HG02840 (cell line): ENCODE results near the gene ATXN7.
A peak's percentile ranks its signal among the peaks of the same experiment; 100 is the strongest.

Source experiments
- ATAC-seq: cut with Tn5 transposase; IDR thresholded peaks from one replicate; pipeline ENCODE4 v1.9.1; 2021; ENCODE audit warnings: mild to moderate bottlenecking, moderate library complexity, moderate number of reproducible peaks; ENCODE audit not compliant: unreplicated experiment, low FRiP score

The ATXN7 gene

DNA sequence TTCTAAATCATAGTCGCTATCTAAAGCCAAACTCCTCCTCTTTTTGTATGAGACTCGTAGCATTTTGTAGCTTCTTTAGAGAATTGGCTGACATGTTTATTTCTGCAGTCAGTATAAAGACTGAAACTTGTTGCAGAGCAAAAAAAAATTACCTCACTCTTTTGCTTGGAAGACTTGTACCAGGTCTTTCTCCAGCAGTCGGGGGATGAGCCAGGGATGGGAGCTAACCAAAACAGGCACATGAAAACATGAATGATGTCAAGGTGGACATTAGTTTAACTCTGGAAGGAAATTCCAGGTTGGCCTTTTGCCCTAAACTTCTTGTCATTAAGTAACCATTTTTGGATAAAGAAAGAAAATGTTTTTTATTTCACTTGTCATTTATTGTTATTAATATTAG is 95.5 kb downstream of the ATXN7 start:
- ATAC-seq: no peak

DNA sequence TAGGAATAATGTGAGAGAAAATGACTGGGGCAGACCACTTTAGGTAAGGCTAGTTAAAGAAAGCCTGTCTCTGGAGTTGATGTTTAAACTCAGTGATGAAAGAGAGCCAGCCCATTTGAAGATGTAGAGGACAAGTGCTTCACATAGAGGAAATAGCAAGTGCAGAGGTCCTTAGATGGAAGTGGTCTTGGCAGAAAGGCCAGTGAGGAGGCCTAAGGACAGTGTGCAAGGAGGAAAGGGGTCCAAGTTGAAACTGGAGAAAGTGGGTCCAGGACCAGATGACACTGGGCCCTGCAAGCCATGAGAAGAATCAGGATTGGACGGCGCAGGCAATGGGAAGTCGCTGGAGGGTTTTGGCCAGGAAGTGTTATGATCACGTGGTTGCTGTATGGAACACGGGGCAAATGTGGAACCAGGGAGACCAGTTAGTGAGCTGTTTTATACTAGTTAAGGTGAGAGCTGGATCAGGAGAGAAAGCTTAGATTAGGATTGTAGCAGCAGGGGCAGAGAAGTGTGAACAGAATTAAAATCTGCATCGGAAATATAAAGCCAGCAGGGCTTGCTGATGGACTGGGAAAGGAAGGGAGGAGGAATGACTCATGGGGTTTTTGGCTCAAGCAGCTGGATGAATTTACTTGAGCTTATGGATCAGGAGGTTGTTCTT is 96.5 kb downstream of the ATXN7 start:
- no peak for ATAC-seq

DNA sequence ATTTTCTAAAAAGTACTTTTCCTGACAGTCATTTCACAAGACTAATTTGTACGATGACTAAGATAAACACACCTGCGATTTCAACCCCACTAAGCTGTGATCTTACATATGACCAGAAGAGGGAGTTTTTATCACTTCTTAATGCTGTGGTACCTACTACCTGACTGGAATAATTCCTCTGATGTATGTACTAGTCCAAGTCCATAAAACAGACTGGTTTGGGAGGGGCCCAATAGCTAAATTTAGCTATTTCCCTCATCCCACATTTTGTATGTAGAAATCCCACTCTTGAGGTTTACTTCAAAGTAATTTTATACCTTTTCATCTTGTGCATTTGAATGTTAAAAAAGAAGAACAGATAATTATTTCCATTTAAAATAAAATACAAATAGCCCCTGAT is 98.2 kb downstream of the ATXN7 start:
- peak; percentile 58 for ATAC-seq

DNA sequence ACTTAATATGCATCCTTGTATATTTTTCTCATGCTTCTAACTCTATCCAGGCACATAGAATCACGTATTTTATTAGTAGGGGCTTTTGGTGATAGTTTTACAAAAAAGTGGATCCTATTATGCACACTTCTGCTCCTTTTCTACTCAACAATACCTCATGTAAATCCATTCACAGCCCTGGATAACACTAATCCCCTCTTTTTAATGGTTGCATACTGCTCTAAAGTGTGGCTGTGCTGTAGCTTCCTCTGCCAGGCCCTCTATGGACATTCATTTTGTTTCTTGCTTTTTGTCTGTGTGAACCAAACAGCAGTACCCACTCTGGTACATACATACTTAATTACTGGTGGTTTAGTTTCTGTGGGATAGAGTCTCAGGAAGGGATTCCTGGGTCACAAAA is 99.8 kb downstream of the ATXN7 start:
- ATAC-seq: no peak

DNA sequence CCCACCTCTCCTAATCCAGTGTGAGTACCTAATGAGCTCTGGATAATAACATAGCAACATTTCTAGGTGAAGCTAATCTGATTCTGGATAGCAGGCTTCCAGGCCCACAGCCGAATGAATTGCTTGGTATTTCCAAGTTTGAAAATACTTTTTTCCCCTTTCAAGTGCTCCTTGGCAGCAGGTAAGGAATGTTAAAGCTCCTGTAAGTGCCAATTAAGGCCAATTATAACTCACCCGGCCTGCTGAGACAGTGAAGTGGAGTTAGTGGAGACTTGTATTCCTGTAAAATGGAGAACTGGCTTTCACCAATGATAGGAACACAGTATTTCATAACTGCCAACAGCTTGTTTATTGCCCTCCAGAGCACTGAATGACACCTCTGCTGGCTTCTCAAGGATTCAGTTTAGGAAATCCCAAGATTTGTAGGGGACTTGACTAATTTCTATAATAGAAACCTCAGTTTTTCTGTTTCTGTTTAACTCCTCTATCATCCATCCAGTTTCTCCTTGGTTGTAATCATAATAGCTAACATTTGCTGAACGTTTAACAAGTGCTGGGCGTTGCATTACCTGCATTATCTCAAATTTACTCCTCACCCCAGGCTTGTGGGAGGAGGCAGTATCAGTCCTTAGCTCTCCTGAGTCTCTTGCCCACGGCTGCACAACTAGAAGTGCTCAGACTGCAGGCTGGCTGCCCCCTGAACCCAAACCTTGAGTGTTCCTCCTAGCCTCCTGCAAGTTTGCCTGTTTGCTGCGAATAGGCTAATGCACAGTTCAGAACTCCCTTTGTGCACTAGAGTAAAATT is 101.2 kb downstream of the ATXN7 start:
- no peak for ATAC-seq

DNA sequence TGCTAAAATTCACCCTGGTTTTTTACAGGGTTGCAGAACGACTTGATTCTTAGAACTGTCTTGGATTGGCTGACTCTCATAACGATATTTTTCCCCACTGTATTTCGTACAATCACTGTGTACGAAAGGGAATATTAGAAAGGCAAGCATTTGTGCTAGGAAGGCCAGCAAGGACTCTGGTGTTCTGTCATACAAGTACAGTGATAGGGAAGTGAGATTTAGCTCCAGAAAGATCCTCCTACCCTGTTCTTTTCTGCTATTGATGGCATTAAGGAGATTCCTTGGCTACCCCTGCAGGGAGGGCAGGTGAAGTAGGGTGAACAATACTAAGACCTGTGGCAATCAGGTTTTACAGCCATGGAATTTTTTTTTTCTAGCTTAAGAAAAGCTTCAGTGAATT is 102.3 kb downstream of the ATXN7 start:
- no peak for ATAC-seq

DNA sequence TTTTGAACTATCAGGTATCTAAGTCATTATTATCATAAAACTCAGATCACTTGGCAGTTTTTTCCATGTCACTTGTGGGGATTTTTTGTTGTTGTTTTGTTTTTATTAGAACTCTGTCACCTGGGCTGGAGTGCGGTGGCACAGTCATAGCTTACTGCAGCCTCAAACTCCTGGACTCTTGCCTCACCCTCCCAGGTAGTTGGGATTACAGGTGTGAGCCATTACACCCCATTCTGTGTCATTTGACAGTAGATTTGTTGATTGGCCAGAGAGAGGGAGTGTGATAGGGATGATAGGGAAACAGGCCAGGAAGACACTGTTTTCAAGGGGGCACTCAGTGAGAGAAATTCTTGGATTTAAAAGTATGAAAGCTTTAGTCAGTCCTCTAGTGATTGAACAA is 103.2 kb downstream of the ATXN7 start:
- no peak for ATAC-seq

DNA sequence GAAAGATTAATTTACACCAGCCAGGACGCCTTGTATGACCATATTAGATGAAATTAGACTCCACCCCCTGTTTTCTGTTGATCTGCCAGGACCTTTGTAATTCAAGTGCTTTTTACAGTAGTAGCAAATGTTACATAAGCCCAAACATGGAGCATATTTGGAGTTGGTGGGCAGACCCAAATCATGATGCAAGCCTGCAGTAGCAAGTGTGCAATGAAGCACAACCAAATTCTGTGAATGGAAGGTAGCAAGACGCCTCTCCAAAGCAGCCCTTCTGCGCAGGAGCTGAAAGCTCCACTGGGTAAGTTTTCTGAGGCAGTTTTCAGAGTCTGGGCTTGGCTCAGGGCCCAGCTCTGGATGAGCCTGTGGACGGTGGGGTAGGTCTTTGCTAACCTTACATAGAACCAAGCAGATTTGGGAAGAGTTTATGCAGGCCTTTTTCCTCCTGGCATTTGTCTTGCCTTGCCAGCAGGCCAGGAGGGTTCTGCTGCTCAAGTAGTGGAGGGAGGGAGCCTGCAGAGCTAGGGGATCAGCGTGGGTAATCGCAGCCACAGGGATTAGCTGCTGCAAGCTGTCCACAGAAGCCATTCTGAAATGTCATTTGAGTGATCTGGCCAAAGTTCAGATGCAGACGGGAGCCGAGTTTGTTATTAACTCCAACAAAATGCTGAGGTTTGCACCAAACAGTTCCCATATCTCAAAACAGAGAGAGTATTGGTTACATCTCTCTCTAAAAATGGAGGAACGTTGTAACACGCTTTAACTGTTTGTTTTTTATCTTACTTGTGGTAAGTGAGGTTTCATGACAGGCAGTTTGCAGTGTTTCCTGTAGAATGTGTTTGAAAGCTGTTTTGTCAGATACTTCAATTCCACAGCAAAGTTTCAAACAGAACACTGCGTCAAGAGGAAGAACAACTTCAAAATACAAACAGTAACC is 104.3 kb downstream of the ATXN7 start:
- ATAC-seq: peak; percentile 49

DNA sequence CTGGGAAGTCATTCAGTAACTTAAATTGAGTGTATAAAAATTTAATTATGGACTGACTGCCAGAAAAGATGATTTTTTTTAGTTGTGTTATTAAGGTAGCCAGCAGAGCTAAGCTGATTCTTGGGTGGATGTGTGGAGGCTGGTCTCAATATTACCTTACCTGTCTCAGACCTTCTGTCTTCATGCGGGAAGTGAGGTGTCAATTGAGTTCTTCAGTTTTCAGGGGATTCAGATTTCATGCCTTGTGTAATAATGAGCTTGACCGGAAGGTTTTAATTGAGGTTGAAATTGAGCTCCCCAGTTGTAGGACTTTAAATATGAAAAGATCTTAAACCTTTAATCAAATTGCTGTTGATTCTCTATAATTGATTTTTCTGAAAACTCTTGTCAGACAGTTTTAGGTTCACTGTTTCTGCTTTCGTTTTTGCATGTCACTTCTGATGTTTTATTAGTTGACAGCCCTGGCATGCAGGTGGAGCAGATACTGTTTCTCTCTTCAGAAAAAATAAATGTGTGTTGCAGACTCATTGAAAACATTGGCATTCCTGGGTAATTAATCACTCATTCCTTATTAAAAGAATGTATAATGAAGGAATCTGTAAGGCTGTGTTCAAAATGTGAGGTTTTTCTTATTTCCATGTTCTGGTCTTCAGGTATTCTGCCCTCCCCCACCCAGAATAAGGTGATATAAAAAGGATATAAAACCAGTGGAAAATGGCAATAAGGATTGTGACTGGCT is 105.1 kb downstream of the ATXN7 start:
- ATAC-seq: peak; percentile 22

DNA sequence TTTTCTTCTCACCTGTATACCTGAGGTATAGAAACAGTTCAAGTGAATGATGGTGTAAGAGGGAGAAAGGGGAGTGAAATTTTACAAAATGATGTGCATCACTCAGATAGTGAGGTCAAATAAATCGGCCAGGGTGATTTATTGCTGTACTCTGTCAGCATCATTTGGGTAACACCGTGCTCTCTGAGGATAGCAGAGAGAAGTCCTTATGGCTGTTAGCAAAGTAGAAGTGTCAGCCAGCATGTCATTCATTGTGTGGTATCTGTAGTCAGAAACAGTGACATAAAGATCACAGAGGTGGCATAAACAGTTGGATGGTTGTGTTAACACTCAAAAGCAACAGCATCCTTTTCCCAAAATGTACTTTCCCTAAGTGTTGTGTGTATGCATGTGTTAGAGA is 106.2 kb downstream of the ATXN7 start:
- no peak for ATAC-seq

DNA sequence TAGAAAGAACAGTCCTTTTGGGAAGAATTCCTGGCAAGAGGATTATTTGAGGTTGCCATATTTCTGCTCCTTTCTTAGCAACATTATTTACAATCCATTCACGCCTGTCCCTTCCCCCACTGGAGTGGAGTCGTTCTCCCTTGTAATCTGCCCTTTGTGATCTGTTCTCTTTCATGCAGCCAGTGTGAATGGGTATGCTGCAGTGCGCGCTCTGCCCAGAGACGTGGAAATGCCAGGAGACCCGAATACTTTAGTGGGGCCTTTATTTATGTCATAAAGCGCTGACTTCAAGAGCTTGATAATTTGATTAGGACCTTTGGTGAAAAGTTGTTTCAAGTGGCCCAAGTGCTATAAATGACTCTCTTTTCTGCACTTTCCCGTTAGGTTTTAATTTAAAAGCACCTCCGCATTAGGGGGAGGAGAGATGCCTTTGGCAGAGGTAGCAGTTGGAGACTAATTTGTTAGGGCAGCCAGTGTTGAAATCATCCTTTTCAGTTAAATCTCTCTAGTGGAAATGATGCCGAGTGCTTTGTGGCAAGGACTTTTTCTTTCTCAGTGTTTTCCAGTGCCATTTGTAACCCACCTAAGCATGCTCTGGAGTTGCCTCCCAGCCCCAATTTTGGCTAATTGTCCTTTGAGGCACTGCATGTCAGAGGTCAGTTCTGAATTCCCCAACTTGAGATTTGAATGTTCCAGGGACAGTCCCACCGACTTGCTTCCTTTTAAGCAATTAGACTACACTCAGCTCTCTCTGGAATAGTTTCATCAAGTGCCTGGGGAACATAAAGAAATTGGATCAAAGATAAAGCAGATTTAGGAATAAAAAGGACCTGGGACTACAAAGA is 107.2 kb downstream of the ATXN7 start:
- ATAC-seq: no peak

DNA sequence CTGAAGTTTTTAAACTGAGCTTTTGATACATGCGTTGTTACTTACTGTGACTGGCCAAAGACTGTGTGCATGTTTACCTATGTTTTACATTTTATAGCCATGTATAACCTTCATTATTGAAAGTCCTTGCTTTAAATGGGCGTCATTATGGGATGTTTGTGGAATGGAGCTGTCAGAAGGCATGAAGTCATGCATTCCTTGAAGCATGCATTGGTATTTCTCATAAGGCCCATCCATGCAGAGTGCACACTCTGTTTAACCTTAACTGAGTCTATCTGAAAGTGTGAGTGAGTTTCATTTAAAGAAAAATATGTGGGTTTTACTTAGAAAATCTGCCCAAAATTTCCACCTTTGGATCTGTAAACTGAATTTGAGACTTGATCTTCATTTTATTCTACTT is 108.5 kb downstream of the ATXN7 start:
- ATAC-seq: no peak

DNA sequence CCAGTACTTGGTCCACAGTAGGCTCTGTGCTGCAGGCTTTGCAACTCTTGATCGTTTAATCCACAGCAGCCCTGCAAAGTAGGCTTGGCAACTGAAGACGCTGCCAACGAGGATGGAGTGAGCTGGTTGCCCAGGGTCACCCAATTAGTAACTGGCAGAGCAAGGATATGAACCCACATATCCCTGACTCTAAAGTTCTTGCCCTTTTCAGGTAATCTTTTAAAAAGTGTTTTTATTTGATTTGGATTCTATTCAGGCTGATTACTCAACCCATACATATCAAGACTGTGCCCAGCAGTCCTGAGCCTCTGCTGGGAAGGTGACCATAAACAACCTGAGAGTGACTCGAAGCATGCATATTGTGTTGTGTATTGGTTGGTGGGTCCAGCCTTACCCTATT is 109.3 kb downstream of the ATXN7 start:
- no peak for ATAC-seq

DNA sequence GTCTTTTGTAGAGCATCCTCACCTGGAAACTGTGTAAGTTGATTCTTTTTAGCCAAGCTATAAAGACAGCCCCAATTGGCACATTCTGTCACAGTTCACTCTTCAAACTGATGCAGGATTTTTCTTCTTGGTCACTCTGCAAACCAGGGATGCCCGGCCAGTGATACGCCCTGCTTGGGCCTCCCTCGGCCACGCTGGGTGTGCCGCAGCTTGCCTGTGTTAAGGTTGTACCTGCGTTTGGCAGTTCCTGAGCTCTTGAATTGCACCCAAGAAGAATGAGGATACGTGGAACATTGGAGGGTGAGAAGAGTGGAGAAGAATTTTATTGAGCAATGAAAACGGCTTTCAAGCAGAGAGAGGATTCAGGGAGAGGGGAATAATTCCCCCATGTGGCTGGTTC is 109.7 kb downstream of the ATXN7 start:
- ATAC-seq: no peak

DNA sequence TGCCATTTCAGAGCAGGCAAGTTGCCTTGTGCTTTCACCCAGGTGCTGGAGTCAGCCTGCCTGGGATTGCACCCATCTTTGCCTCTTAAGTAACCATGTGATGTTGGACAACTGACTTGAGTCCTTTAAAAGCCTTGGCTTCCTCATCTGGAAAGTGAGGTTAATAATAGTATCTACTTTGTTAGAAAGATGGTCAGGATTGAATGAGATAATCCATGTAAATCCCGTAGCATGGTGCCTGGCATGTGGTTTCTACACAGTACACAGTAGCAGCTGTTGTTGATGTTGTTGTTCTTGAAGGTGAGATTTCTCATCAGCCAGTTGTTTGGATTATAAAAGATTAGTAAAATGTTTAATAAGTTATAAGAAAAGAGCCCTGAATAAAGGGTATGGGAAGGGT is 110.8 kb downstream of the ATXN7 start:
- ATAC-seq: no peak

DNA sequence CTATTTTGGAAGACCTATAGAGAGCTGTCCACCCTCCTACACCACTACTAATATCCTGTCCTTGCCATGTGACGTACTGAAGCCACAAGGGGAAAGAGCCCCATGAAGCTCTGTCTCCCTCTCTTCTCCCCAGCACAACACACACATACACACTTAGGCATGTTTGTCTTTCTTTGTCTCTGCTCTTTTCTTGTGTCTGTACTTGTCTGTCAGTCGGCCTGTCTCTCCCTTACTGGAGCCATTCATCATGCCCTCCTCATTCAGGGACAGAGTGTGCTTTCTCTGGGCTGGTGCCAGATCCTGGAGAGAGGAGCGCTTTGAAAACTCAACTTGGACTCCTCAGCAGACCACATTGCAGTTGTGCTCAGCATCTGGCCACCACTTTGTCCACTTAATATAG is 112.1 kb downstream of the ATXN7 start:
- no peak for ATAC-seq

DNA sequence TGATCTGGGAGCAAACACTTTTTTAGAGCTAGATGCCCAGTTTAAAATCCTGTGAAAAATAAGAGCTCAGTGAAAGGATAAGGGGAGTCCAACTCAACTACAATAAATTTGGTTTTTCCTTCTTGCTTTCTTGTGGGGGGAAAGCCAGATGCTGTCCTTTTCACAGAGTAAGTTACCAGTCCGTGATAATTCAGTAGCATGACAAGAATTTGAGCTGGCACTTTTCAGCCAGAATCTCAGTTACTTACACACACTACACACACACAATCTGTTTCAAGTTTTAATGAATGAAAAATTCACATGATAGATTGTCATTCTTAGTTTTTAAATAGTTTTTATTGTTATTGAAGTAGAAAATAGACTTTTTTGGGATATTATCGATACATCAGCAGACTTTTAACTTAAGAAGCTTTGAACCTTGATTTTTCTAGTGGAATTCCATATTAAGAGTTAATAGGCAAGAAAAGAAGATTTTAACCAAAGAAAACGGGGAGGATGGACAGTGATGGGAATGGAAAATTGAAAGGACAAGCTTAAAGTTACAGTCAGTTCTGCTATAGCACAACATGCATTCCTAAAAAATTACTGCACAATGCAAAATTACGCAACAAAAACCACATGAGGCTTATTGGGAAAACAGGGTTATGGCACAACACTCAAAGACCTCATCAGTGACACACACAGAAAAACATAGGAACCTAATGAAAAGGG is 112.6 kb downstream of the ATXN7 start:
- no peak for ATAC-seq

DNA sequence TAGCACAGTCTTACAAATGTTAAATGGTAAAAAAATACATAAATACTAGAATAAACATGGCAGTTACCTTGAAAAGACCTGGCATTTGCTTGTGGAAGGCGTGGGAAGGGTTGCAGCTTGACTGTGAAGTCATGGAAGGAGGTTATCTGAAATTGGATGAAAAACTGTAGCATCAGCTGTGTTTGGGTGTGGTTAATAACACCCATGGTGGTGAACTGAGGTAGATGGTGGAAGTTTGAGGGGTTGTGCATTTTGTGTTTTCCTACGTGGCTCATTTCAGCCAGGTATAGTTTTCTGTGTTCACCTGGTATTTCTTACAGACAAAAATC is 113.2 kb downstream of the ATXN7 start:
- ATAC-seq: no peak

DNA sequence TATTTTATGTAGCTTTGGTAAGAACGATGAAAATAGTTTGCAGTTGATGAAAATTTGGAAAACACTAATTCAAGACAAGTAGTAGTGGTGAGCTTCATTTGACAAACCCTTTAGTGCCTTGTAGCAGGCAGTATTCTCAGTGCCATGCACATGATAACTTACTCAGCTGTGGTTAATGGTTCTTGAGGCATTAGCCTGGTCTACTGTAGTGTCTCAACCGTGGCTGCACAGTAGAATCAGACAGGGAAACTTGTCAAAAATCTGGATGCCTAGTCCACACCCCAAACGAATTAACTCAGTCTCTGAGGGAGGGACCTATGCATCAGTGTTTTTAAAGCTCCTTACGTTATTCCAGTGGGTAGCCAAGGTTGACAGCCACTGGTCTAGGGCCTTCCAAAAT is 114.2 kb downstream of the ATXN7 start:
- no peak for ATAC-seq
